B cell (primary cell): Measurements from ENCODE around the gene TRAPPC14. TPM values are rescaled to one million over a fixed set of nuclear protein-coding genes. Genes with fewer than 3 reads are reported as not detected.

ENCODE experiments used
- ATAC-seq: fragments of 200-7000 bp; cut with Tn5 transposase; one replicate; pipeline ENCODE4 v1.10.0; 2021; ENCODE audit warnings: low read depth, mild to moderate bottlenecking, moderate number of reproducible peaks, moderate library complexity
- CTCF ChIA-PET: fragments of 350-600 bp; sonication (Branson Sonifier 250); formaldehyde crosslinking; loops from one replicate; lab custom pipeline; 2021; ENCODE audit warnings: antibody characterized with exemption, inconsistent platforms; lab: Charles Lee
- POLR2A ChIA-PET: fragments of 350-600 bp; sonication (Branson Sonifier 250); formaldehyde crosslinking; loops from one replicate; lab custom pipeline; 2021; ENCODE audit warnings: antibody characterized with exemption; lab: Charles Lee
- DNase-seq: peaks from one replicate; pipeline ENCODE4 v3.0.0; 2013
- H2AFZ ChIP-seq: 2 replicates; pipeline ENCODE4 v1.6.1; 2012; ENCODE audit warnings: mild to moderate bottlenecking, low read depth, low read length; ENCODE audit not compliant: insufficient read depth, poor library complexity, severe bottlenecking
- H3K27ac ChIP-seq, 2 donors: 1 replicate in 1 of 2; 2 replicates in 1 of 2; pipeline ENCODE4 v1.5.1; 2012 to 2013; ENCODE audit warnings: low read length in 2 of 2, mild to moderate bottlenecking in 2 of 2, moderate library complexity in 1 of 2
- H3K27me3 ChIP-seq, 4 experiments: fragments of 200-600 bp in 1 of 4; sonication (generic) in 1 of 4; replicated peaks in 1 of 4; 1 replicate in 2 of 4; 2 replicates in 2 of 4; pipeline versions ENCODE4 v1.6.1 to v1.7.0; 2013 to 2016; ENCODE audit warnings: low read length in 3 of 4, mild to moderate bottlenecking in 2 of 4, mixed read lengths in 1 of 4, moderate library complexity in 1 of 4; ENCODE audit not compliant: insufficient read depth in 4 of 4, control insufficient read depth in 3 of 4; ENCODE audit errors: control extremely low read depth in 1 of 4
- H3K36me3 ChIP-seq, 2 experiments: replicated peaks in 1 of 2; 1 replicate in 1 of 2; 2 replicates in 1 of 2; pipeline versions ENCODE4 v1.6.1 to v1.7.1; 2013; ENCODE audit warnings: low read length in 1 of 2; ENCODE audit not compliant: insufficient read depth in 2 of 2, control insufficient read depth in 1 of 2; ENCODE audit errors: control extremely low read depth in 1 of 2, extremely low read depth in 1 of 2
- H3K4me1 ChIP-seq, 2 donors: fragments of 200-600 bp in 1 of 2; sonication (generic) in 1 of 2; 1 replicate in 1 of 2; 2 replicates in 1 of 2; pipeline versions ENCODE4 v1.5.1 to v1.6.1; 2013 to 2017; ENCODE audit warnings: low read length in 2 of 2; ENCODE audit not compliant: control insufficient read depth in 2 of 2, insufficient read depth in 2 of 2
- H3K4me2 ChIP-seq: replicated peaks from 2 replicates; pipeline ENCODE3; 2012; ENCODE audit warnings: mild to moderate bottlenecking, low read depth, low read length; ENCODE audit not compliant: poor library complexity, severe bottlenecking
- H3K4me3 ChIP-seq, 5 experiments: fragments of 200-600 bp in 1 of 5; sonication (generic) in 1 of 5; 1 replicate in 3 of 5; 2 replicates in 2 of 5; pipeline versions ENCODE4 v1.5.1 to v1.7.0; 2011 to 2016; ENCODE audit warnings: low read length in 4 of 5, mild to moderate bottlenecking in 4 of 5, low read depth in 2 of 5, control low read depth in 1 of 5, moderate library complexity in 1 of 5; ENCODE audit not compliant: insufficient read depth in 1 of 5; ENCODE audit errors: control extremely low read depth in 1 of 5, extremely low read depth in 1 of 5
- H3K79me2 ChIP-seq: fragments of 200-600 bp; sonication (generic); one replicate; pipeline ENCODE4 v1.6.0; 2016; ENCODE audit warnings: low read length; ENCODE audit not compliant: control insufficient read depth, insufficient read depth
- H3K9ac ChIP-seq: fragments of 200-600 bp; sonication (generic); 2 replicates; pipeline ENCODE4 v1.6.1; 2017; ENCODE audit warnings: mild to moderate bottlenecking, low read length, moderate library complexity
- H3K9me3 ChIP-seq, 3 donors: one replicate each; pipeline versions ENCODE4 v1.6.1 to v1.7.1; 2013; ENCODE audit warnings: low read length in 2 of 3; ENCODE audit not compliant: control insufficient read depth in 2 of 3, insufficient read depth in 1 of 3; ENCODE audit errors: control extremely low read depth in 1 of 3
- H4K20me1 ChIP-seq: 2 replicates; pipeline ENCODE4 v1.6.0; 2012; ENCODE audit warnings: mild to moderate bottlenecking, low read length; ENCODE audit not compliant: insufficient read depth, control insufficient read depth, poor library complexity, severe bottlenecking
- H3K27ac Mint-ChIP-seq: one replicate; pipeline ENCODE4 v1.8.0; 2021; ENCODE audit warnings: mixed read lengths
- H3K27me3 Mint-ChIP-seq: one replicate; pipeline ENCODE4 v1.8.0; 2021; ENCODE audit warnings: mixed read lengths
- H3K4me1 Mint-ChIP-seq: one replicate; pipeline ENCODE4 v1.8.0; 2021; ENCODE audit warnings: mixed read lengths
- H3K4me3 Mint-ChIP-seq: one replicate; pipeline ENCODE4 v1.8.0; 2021; ENCODE audit warnings: mixed read lengths
- H3K9me3 Mint-ChIP-seq: one replicate; pipeline ENCODE4 v1.8.0; 2022; ENCODE audit warnings: mixed read lengths; ENCODE audit not compliant: insufficient read depth
- EZH2 ChIP-seq: IDR thresholded peaks from 2 replicates; pipeline ENCODE4 v1.6.1; 2012; ENCODE audit warnings: borderline replicate concordance, low read depth, mild to moderate bottlenecking, moderate library complexity, low read length; ENCODE audit not compliant: insufficient read depth, poor library complexity, severe bottlenecking
- WGBS: methylation state at CpG from one replicate; pipeline ENCODE4 v1.1.5; 2013; ENCODE audit warnings: missing lambda C conversion rate; ENCODE audit not compliant: insufficient coverage; 5-methylcytosine and 5-hydroxymethylcytosine counted together
- intact Hi-C: fragments of 100-400 bp; cut with micrococcal nuclease; formaldehyde crosslinking; loops from one replicate; pipeline ENCODE4 v1.10.0; 2022
- polyA plus RNA-seq: library from polyadenylated mRNA; depleted of rRNA; stranded (reverse); fragments of >200 nt; gene quantifications from 2 replicates; pipeline ENCODE4 v1.2.3, GENCODE V29; 2012
- total RNA-seq, 2 donors: library from RNA; stranded (reverse); fragments of 120-200 nt in 1 of 2; gene quantifications; 1 replicate in 1 of 2; 2 replicates in 1 of 2; pipeline versions ENCODE4 v1.2.3 to v1.2.4, GENCODE V29; 2013 to 2022
- TF ChIP-seq, protein P1 (sequence below): fragments of 200-600 bp; IDR thresholded peaks from one replicate; pipeline ENCODE4 v1.8.0; 2022; ENCODE audit warnings: antibody characterized with exemption, mild to moderate bottlenecking

TRAPPC14 gene
- total and polyA plus RNA-seq, 2 donors (not counting 1 experiment from before 2014, with no cell fraction given), result 64.8 to 71.2 TPM

- Mint-ChIP-seq H3K9me3 (no peaks in the 10 kb centered on the region), H3K4me3 (peak overlapping the region; percentile 49), H3K27ac (peak overlapping the region; percentile 93), H3K27me3 (no peaks in the 10 kb centered on the region), H3K4me1 (peaks cover 54% of the 10 kb centered on the region)
- H3K4me2 ChIP-seq, result peak overlapping the region; percentile 57
- H3K27ac ChIP-seq, result peak overlapping the region; percentile 81 to 83
- H2AFZ ChIP-seq, result peak overlapping the region; percentile 40
- no peaks in the 10 kb centered on the region for H3K27me3 ChIP-seq
- DNase-seq (peak; percentile 74), ATAC-seq (peak; percentile 50)
- H3K4me1 ChIP-seq, result peaks cover 52 to 57% of the 10 kb centered on the region in 2 donors
- TF ChIP-seq, protein P1, sequence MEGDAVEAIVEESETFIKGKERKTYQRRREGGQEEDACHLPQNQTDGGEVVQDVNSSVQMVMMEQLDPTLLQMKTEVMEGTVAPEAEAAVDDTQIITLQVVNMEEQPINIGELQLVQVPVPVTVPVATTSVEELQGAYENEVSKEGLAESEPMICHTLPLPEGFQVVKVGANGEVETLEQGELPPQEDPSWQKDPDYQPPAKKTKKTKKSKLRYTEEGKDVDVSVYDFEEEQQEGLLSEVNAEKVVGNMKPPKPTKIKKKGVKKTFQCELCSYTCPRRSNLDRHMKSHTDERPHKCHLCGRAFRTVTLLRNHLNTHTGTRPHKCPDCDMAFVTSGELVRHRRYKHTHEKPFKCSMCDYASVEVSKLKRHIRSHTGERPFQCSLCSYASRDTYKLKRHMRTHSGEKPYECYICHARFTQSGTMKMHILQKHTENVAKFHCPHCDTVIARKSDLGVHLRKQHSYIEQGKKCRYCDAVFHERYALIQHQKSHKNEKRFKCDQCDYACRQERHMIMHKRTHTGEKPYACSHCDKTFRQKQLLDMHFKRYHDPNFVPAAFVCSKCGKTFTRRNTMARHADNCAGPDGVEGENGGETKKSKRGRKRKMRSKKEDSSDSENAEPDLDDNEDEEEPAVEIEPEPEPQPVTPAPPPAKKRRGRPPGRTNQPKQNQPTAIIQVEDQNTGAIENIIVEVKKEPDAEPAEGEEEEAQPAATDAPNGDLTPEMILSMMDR, result peak; percentile 74
- TF ChIP-seq EZH2, result no peak
- no peak overlapping the region for H3K4me3 ChIP-seq
- H4K20me1 ChIP-seq, result no peaks in the 10 kb centered on the region
- peak overlapping the region; percentile 6 for H3K9ac ChIP-seq
- no peaks in the 10 kb centered on the region for H3K36me3 ChIP-seq
- no peaks in the 10 kb centered on the region for H3K79me2 ChIP-seq
- intact Hi-C loops, result loop anchor here (1.0 to 5.0 kb wide), 3 partner anchors 27 to 217 kb away; partner anchors contain the start of gene TRAPPC14
- ChIA-PET POLR2A (interaction anchor here (0.6 to 1.3 kb wide), 7 partner anchors 10 to 459 kb away, joined by 3 to 5 read pairs (median 3); no protein-coding TSS in a partner anchor), CTCF (interaction anchor here (0.8 to 4.3 kb wide), 18 partner anchors 11 to 217 kb away, joined by 3 to 93 read pairs (median 6); partner anchors contain the start of genes GAL3ST4, PVRIG and TRAPPC14)
- WGBS, result no CpG with 5 or more reads among the region's 4 CpGs
- H3K9me3 ChIP-seq, result no peaks in the 10 kb centered on the region
These were observed 31.7 kb upstream of the TRAPPC14 start for GRCh38 chr7:100190048-100190711.

DNA sequence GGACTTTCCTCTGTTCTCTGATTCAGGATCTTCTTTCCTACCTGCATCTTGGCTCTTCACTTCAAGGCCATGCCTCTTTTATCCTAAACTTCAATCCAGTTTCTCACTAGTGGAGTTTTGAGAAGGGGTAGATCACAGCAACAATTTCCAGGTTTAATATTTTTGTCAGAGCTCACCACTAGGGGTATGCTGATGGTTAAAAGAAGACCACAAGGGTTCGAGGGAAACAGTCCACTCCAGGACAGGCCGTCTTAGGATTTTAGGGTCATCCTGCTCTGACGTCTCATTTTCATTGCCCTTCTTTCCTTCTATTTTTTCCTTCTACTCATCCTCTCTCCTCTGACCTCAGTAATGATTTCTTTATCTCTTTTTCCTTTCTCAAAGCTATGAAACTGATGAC lies 30.5 kb upstream of the TRAPPC14 start:
- Histone ChIP-seq H3K9me3 (no peaks in the 10 kb centered on the region), H3K4me1 (peaks cover 41 to 45% of the 10 kb centered on the region in 2 donors), H4K20me1 (no peaks in the 10 kb centered on the region), H3K27me3 (no peaks in the 10 kb centered on the region), H3K4me2 (no peak overlapping the region), H3K79me2 (no peaks in the 10 kb centered on the region), H2AFZ (no peak overlapping the region), H3K9ac (no peak overlapping the region), H3K4me3 (no peak overlapping the region), H3K27ac (no peak overlapping the region), H3K36me3 (no peaks in the 10 kb centered on the region)
- TF ChIP-seq, protein P1, result no peak
- TF ChIP-seq EZH2, result no peak
- Mint-ChIP-seq H3K27ac (peak overlapping the region; percentile 43), H3K27me3 (no peaks in the 10 kb centered on the region), H3K9me3 (no peaks in the 10 kb centered on the region), H3K4me3 (no peak overlapping the region), H3K4me1 (peaks cover 45% of the 10 kb centered on the region)
- DNase-seq (no peak), ATAC-seq (no peak)
- WGBS, result 85% methylated on average over 2 of the region's 3 CpGs
- ChIA-PET POLR2A (interaction anchor here (0.6 to 1.2 kb wide), 3 partner anchors 14 to 30 kb away, joined by 4 to 6 read pairs (median 5); partner anchors contain the start of genes GAL3ST4 and TRAPPC14), CTCF (interaction anchor here (0.6 to 4.3 kb wide), 10 partner anchors 10 to 156 kb away, joined by 3 to 93 read pairs (median 8); partner anchors contain the start of gene PVRIG)
- intact Hi-C loops, result no loop called here
